Ovary (tissue), 9 donors: Measurements from ENCODE around the gene CNNM3. TPM values are rescaled to one million over a fixed set of nuclear protein-coding genes. Genes with fewer than 3 reads are reported as not detected.
A peak's percentile ranks its signal among the peaks of the same experiment; 100 is the strongest.

Experiments
- DNase-seq, 5 donors: peaks; one replicate each; pipeline ENCODE4 v3.0.0-alpha.2; 2019 to 2020
- H3K27ac ChIP-seq, 2 donors: fragments of 200-600 bp; one replicate each; pipeline versions ENCODE4 v1.5.1 to v1.8.0; 2019 to 2022
- H3K27me3 ChIP-seq: fragments of 200-600 bp; one replicate; pipeline ENCODE4 v1.8.0; 2022
- H3K36me3 ChIP-seq: fragments of 200-600 bp; sonication (generic); one replicate; pipeline ENCODE4 v1.5.1; 2019
- H3K4me1 ChIP-seq: one replicate; pipeline ENCODE4 v1.8.1; 2013; ENCODE audit warnings: mild to moderate bottlenecking, moderate library complexity; ENCODE audit not compliant: insufficient read depth
- H3K4me3 ChIP-seq: fragments of 200-600 bp; sonication (generic); one replicate; pipeline ENCODE4 v1.5.1; 2017
- H3K9me3 ChIP-seq, 2 donors: fragments of 200-600 bp in 1 of 2; sonication (generic) in 1 of 2; one replicate each; pipeline versions ENCODE4 v1.5.1 to v1.8.1; 2013 to 2019; ENCODE audit warnings: mild to moderate bottlenecking in 1 of 2, moderate library complexity in 1 of 2
- EP300 ChIP-seq: sonication (generic); formaldehyde crosslinking; IDR thresholded peaks from one replicate; pipeline ENCODE4 v1.6.1; 2017; ENCODE audit warnings: antibody characterized with exemption
- POLR2A ChIP-seq: fragments of 450-650 bp; IDR thresholded peaks from one replicate; pipeline ENCODE4 v1.6.1; 2017; ENCODE audit warnings: antibody characterized with exemption, mild to moderate bottlenecking, moderate library complexity
- WGBS, 3 donors: extraction: QIAGEN DNeasy Blood & Tissue Kit in 1 of 3; methylation state at CpG; one replicate each; pipeline versions ENCODE4 v1.1.5 to v1.1.7; 2013 to 2017; 5-methylcytosine and 5-hydroxymethylcytosine counted together
- intact Hi-C, 4 donors: fragments of 100-400 bp; cut with DNase I; formaldehyde crosslinking; loops; one replicate each; pipeline versions ENCODE4 v1.11.0 to v1.15.1; 2022 to 2023
- polyA plus RNA-seq, 2 donors: library from polyadenylated mRNA; stranded (reverse); fragments of 200-250 nt in 1 of 2; fragments of 350-450 nt in 1 of 2; fragmentation: Illumina TruSeq in 1 of 2; extraction: RNeasy Lipid Tissue Mini Kit (QIAGEN cat#74804) in 1 of 2; gene quantifications; one replicate each; pipeline ENCODE4 v1.2.3, GENCODE V29; 2013 to 2014
- total RNA-seq, 7 donors: library from RNA; depleted of rRNA in 2 of 7; stranded (reverse); fragments of >200 nt in 2 of 7; fragmentation: NEBNext Ultra II Directional in 3 of 7; extraction: Animal tissue kit (Norgen Biotek cat#: 25700) in 3 of 7; gene quantifications; one replicate each; pipeline versions ENCODE4 v1.1.0 to v1.2.4, GENCODE V29; 2016 to 2023
- TF ChIP-seq, protein P1 (sequence below), 3 donors: fragments of 450-650 bp in 2 of 3; fragments of 200-600 bp in 1 of 3; IDR thresholded peaks; one replicate each; pipeline versions ENCODE4 v1.5.1 to v1.8.0; 2016 to 2022; ENCODE audit warnings: antibody characterized with exemption in 3 of 3, mild to moderate bottlenecking in 1 of 3
- donor health status: DM: no; HTN: no; CAD: no; lungs with moderate emphysema.
- donor health status: DM: no; HTN: no; CAD: no.
- donor health status: Bipolar disorder and iron deficiency.
- donor health status: DM: yes; HTN: yes; CAD: no.
- donor health status: DM: no; HTN: no; CAD: no.
- donor health status: DM: yes; HTN: yes; CAD: no.

Gene CNNM3
- total and polyA plus RNA-seq, 9 donors = 13.0 to 23.1 (median 16.6) TPM

DNA sequence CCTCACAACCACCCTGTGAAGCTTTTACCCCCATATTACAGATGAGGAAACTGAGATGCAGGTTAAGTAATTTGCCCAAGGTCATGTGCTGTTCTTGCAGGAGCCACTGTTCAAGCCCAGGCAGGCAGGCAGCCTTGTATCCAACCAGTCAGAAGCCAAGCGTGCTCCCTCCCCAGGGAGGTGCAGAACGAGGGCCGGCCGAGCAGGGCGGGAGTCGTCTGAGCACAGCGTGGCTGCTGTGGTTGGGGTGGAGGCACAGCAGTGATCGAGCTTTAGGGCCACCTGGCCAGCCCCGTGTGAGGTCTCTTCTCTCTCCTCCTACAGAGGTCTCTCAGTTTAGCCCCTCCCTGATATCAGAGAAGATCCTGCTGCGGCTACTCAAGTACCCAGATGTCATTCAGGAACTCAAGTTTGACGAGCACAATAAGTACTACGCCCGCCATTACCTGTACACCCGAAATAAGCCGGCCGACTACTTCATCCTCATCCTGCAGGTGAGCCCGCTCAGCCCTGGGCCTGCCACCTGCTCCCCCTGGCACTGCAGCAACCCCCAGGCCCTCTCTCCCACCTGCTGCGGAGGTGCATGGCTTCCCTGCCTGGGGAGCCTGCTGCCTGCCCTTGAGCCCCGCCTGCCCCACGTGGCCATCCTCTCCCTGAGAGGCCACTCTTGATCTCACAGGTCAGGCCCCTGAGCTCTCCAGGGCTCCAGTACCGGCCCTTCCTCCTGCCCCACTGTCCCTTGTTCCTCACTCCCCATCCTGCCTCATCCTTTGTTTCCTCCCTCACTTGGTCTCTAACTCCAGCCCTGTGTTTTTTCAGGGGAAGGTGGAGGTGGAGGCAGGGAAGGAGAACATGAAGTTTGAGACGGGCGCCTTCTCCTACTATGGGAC is 17.1 kb upstream of the CNNM3 start:
- DNase-seq = no peak
- WGBS, 3 donors = 87 to 88% (median 87%) methylated on average over 23 of the region's 23 CpGs

GRCh38 chr2:96799623-96799935 is 16.5 kb upstream of the CNNM3 start:
- DNase-seq = no peak
- Histone ChIP-seq H3K36me3 (no peaks in the 10 kb centered on the region), H3K27me3 (no peaks in the 10 kb centered on the region), H3K27ac (no peak overlapping the region), H3K4me3 (no peak overlapping the region), H3K9me3 (no peaks in the 10 kb centered on the region), H3K4me1 (no peaks in the 10 kb centered on the region)
- intact Hi-C loops = no loop called here
- 88 to 93% (median 88%) methylated on average over 8 of the region's 8 CpGs for WGBS, 3 donors
- TF ChIP-seq, protein P1, sequence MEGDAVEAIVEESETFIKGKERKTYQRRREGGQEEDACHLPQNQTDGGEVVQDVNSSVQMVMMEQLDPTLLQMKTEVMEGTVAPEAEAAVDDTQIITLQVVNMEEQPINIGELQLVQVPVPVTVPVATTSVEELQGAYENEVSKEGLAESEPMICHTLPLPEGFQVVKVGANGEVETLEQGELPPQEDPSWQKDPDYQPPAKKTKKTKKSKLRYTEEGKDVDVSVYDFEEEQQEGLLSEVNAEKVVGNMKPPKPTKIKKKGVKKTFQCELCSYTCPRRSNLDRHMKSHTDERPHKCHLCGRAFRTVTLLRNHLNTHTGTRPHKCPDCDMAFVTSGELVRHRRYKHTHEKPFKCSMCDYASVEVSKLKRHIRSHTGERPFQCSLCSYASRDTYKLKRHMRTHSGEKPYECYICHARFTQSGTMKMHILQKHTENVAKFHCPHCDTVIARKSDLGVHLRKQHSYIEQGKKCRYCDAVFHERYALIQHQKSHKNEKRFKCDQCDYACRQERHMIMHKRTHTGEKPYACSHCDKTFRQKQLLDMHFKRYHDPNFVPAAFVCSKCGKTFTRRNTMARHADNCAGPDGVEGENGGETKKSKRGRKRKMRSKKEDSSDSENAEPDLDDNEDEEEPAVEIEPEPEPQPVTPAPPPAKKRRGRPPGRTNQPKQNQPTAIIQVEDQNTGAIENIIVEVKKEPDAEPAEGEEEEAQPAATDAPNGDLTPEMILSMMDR (IDR thresholded peaks at IDR 0.05) = no peak
- TF ChIP-seq POLR2A (no peak), EP300 (no peak)

More for the DNA sequence above, 17.1 kb upstream of the CNNM3 start:
- no peak overlapping the region for H3K27ac ChIP-seq
- TF ChIP-seq POLR2A = no peak
- TF ChIP-seq, protein P1 (IDR thresholded peaks at IDR 0.05) = no peak
- TF ChIP-seq EP300 = no peak
- H3K27me3 ChIP-seq = no peaks in the 10 kb centered on the region
- no peaks in the 10 kb centered on the region for H3K4me1 ChIP-seq
- H3K36me3 ChIP-seq = no peaks in the 10 kb centered on the region
- no peaks in the 10 kb centered on the region for H3K9me3 ChIP-seq
- intact Hi-C loops = no loop called here
- H3K4me3 ChIP-seq = no peak overlapping the region

DNA sequence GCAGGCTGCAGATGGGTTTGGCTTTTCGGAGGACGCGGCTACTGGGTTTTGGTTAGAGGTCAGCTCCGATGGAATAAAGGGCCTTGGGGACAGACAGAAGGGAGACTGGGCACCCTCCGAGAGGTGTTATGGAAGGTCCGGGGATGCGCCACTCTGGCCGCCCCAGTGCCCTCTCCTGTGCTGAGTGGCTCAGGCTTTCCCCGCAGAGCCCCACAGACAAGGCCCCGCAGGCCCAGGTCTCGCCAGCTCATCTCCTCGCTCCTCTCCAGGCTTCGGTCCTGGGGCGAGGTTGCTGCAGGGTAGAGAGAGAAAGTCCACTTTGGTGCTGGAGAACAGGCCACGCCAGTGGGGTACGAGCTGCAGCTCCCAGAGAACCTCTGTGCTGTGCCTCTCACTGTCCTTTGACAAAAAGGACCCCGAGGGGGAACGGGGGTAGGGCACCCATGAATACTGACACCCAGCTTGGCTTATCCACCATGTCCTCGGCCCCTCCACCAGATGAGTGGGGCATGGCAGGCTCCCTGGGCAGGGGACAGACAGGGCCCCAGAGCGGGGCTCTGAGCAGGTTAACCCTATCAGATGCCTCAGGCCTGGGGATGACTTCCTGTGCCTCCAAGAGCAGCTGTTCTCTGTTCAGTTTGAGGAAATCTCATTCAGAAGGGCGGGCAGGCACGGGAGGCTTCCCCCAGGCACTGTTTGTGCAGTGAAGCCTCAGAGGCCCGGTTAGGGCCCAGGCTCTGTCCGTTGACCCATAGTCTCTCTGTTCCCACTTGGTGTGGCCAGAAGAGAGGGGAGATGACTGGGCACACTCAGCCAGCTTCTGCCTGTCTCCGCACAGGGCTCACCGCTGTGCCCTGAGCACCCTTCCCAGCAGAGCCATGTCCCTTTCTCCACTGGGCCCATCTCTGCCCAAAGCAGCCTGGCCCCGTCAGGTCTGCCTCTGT is 15.7 kb upstream of the CNNM3 start:
- intact Hi-C loops = loop anchor here in 1 of 4 donors (5.0 kb wide), 1 partner anchor 268 kb away; no protein-coding TSS in a partner anchor
- WGBS, 3 donors = 91 to 93% (median 92%) methylated on average over 27 of the region's 27 CpGs
- no peak overlapping the region for H3K27ac ChIP-seq

More for the DNA sequence above, 15.7 kb upstream of the CNNM3 start:
- Histone ChIP-seq H3K4me1 (no peaks in the 10 kb centered on the region), H3K4me3 (no peak overlapping the region), H3K36me3 (no peaks in the 10 kb centered on the region), H3K27me3 (no peaks in the 10 kb centered on the region), H3K9me3 (no peaks in the 10 kb centered on the region)
- peak in 1 of 5 donors; percentile 31 for DNase-seq
- TF ChIP-seq POLR2A (no peak), EP300 (no peak)
- TF ChIP-seq, protein P1 (IDR thresholded peaks at IDR 0.05) = no peak
